H9 (cell line): Measurements from ENCODE around the gene CMC4. TPM values are rescaled to one million over a fixed set of nuclear protein-coding genes. Genes with fewer than 3 reads are reported as not detected.

Experiments used
- DNase-seq: peaks from one replicate; pipeline ENCODE4 v3.0.0-alpha.2; 2017
- H2AFZ ChIP-seq: one replicate; pipeline ENCODE4 v1.6.1; 2013; ENCODE audit warnings: mild to moderate bottlenecking, low read length, control low read depth, moderate library complexity
- H2AK5ac ChIP-seq: 2 replicates; pipeline ENCODE4 v1.6.1; 2013; ENCODE audit warnings: low read length, control low read depth, mixed read lengths; ENCODE audit not compliant: insufficient read length
- H2BK120ac ChIP-seq: one replicate; pipeline ENCODE4 v1.6.1; 2013; ENCODE audit warnings: low read depth, mild to moderate bottlenecking, low read length, control low read depth, inconsistent platforms; ENCODE audit not compliant: poor library complexity, severe bottlenecking
- H2BK12ac ChIP-seq: 2 replicates; pipeline ENCODE4 v1.6.1; 2013; ENCODE audit warnings: low read length, control low read depth, mixed read lengths, low read depth; ENCODE audit not compliant: insufficient read length
- H2BK15ac ChIP-seq: 2 replicates; pipeline ENCODE4 v1.6.1; 2013; ENCODE audit warnings: low read depth, low read length, control low read depth
- H2BK20ac ChIP-seq: one replicate; pipeline ENCODE4 v1.6.1; 2013; ENCODE audit warnings: low read depth, mild to moderate bottlenecking, low read length, control low read depth, inconsistent platforms; ENCODE audit not compliant: poor library complexity, severe bottlenecking
- H2BK5ac ChIP-seq: 2 replicates; pipeline ENCODE4 v1.6.1; 2013; ENCODE audit warnings: low read length, control low read depth, mixed read lengths; ENCODE audit not compliant: insufficient read length
- H3K14ac ChIP-seq: 2 replicates; pipeline ENCODE4 v1.6.1; 2013; ENCODE audit warnings: low read length, control low read depth; ENCODE audit not compliant: insufficient read depth
- H3K18ac ChIP-seq: 2 replicates; pipeline ENCODE4 v1.6.1; 2013; ENCODE audit warnings: low read depth, mild to moderate bottlenecking, mixed read lengths, low read length, control low read depth; ENCODE audit not compliant: insufficient read length
- H3K23ac ChIP-seq: 2 replicates; pipeline ENCODE4 v1.6.1; 2013; ENCODE audit warnings: low read length, control low read depth, mixed read lengths, low read depth; ENCODE audit not compliant: insufficient read length
- H3K23me2 ChIP-seq: 2 replicates; pipeline ENCODE4 v1.6.1; 2013; ENCODE audit warnings: low read depth, mild to moderate bottlenecking, mixed read lengths, low read length, control low read depth; ENCODE audit not compliant: insufficient read length, poor library complexity, severe bottlenecking
- H3K27ac ChIP-seq: 2 replicates; pipeline ENCODE4 v1.5.1; 2013; ENCODE audit warnings: low read length, control low read depth, mixed read lengths, low read depth; ENCODE audit not compliant: insufficient read length
- H3K27me3 ChIP-seq: 2 replicates; pipeline ENCODE4 v1.6.1; 2013; ENCODE audit warnings: low read length, control low read depth, inconsistent platforms; ENCODE audit not compliant: insufficient read depth
- H3K4ac ChIP-seq: 2 replicates; pipeline ENCODE4 v1.6.1; 2013; ENCODE audit warnings: low read depth, mild to moderate bottlenecking, control low read depth, inconsistent platforms, low read length, moderate library complexity
- H3K4me1 ChIP-seq: 2 replicates; pipeline ENCODE4 v1.6.1; 2013; ENCODE audit warnings: low read length, control low read depth, inconsistent platforms; ENCODE audit not compliant: insufficient read depth
- H3K4me2 ChIP-seq: 2 replicates; pipeline ENCODE4 v1.6.1; 2013; ENCODE audit warnings: low read length, control low read depth, mixed read lengths; ENCODE audit not compliant: insufficient read length, insufficient read depth
- H3K56ac ChIP-seq: 2 replicates; pipeline ENCODE4 v1.6.1; 2013; ENCODE audit warnings: low read depth, mild to moderate bottlenecking, mixed read lengths, low read length, control low read depth; ENCODE audit not compliant: insufficient read length
- H3K79me1 ChIP-seq: 2 replicates; pipeline ENCODE4 v1.6.1; 2013; ENCODE audit warnings: low read depth, mild to moderate bottlenecking, moderate library complexity, low read length, control low read depth, inconsistent platforms; ENCODE audit not compliant: insufficient read depth, poor library complexity, severe bottlenecking
- H3K79me2 ChIP-seq: 2 replicates; pipeline ENCODE4 v1.6.1; 2013; ENCODE audit warnings: low read length, control low read depth, inconsistent platforms; ENCODE audit not compliant: insufficient read depth
- H3K9ac ChIP-seq: 2 replicates; pipeline ENCODE4 v1.6.1; 2013; ENCODE audit warnings: low read length, control low read depth, mixed read lengths; ENCODE audit not compliant: insufficient read length; ENCODE audit errors: extremely low read depth
- H3K9me3 ChIP-seq: one replicate; pipeline ENCODE4 v1.6.1; 2013; ENCODE audit warnings: low read depth, low read length, inconsistent platforms; ENCODE audit not compliant: control insufficient read depth
- H3T11ph ChIP-seq: one replicate; pipeline ENCODE4 v1.6.1; 2013; ENCODE audit warnings: mild to moderate bottlenecking, low read length, control low read depth, inconsistent platforms
- H4K20me1 ChIP-seq: one replicate; pipeline ENCODE4 v1.6.1; 2013; ENCODE audit not compliant: control insufficient read depth, insufficient read length, insufficient read depth
- H4K5ac ChIP-seq: 2 replicates; pipeline ENCODE4 v1.6.1; 2013; ENCODE audit warnings: low read depth, mild to moderate bottlenecking, mixed read lengths, low read length, control low read depth; ENCODE audit not compliant: insufficient read length
- H4K8ac ChIP-seq: replicated peaks from 2 replicates; pipeline ENCODE4 v1.6.1; 2013; ENCODE audit warnings: low read length, control low read depth, mixed read lengths, low read depth; ENCODE audit not compliant: insufficient read length
- H4K91ac ChIP-seq: 2 replicates; pipeline ENCODE4 v1.6.1; 2013; ENCODE audit warnings: low read depth, mild to moderate bottlenecking, moderate library complexity, mixed read lengths, low read length, control low read depth; ENCODE audit not compliant: insufficient read length
- H3K27ac Mint-ChIP-seq, 3 experiments: 2 replicates in 2 of 3; 3 replicates in 1 of 3; pipeline ENCODE4 v1.8.0; 2020 to 2021; ENCODE audit warnings: mixed read lengths in 3 of 3, mild to moderate bottlenecking in 1 of 3, moderate library complexity in 1 of 3
- H3K27me3 Mint-ChIP-seq: 2 replicates; pipeline ENCODE4 v1.8.0; 2021; ENCODE audit warnings: low read depth, mild to moderate bottlenecking, moderate library complexity, mixed read lengths
- H3K36me3 Mint-ChIP-seq, 3 experiments: 2 replicates in 2 of 3; 3 replicates in 1 of 3; pipeline ENCODE4 v1.8.0; 2020 to 2021; ENCODE audit warnings: low read depth in 3 of 3, mixed read lengths in 3 of 3; ENCODE audit not compliant: insufficient read depth in 1 of 3
- H3K4me1 Mint-ChIP-seq, 2 experiments: 2 replicates each; pipeline ENCODE4 v1.8.0; 2020; ENCODE audit warnings: mixed read lengths in 2 of 2
- H3K4me3 Mint-ChIP-seq, 2 experiments: 2 replicates in 1 of 2; 3 replicates in 1 of 2; pipeline ENCODE4 v1.8.0; 2020 to 2021; ENCODE audit warnings: mild to moderate bottlenecking in 2 of 2, mixed read lengths in 2 of 2, moderate library complexity in 1 of 2
- H3K9me3 Mint-ChIP-seq, 2 experiments: 2 replicates in 1 of 2; 3 replicates in 1 of 2; pipeline ENCODE4 v1.8.0; 2020; ENCODE audit warnings: mild to moderate bottlenecking in 2 of 2, mixed read lengths in 2 of 2, moderate library complexity in 1 of 2
- CTCF ChIP-seq: fragments of 200-600 bp; sonication (generic); conservative IDR thresholded peaks from 3 replicates; pipeline ENCODE4 v1.8.0; 2021; ENCODE audit warnings: antibody characterized with exemption, mild to moderate bottlenecking
- WGBS: extraction: QIAGEN DNeasy Blood & Tissue Kit; methylation state at CpG from one replicate; pipeline ENCODE4 v1.1.7; 2013; ENCODE audit warnings: missing lambda C conversion rate, low lambda C conversion rate, mixed read lengths; ENCODE audit not compliant: insufficient read length; ENCODE audit errors: extremely low coverage; 5-methylcytosine and 5-hydroxymethylcytosine counted together
- total RNA-seq: library from RNA; stranded (reverse); gene quantifications from 2 replicates; pipeline ENCODE4 v1.2.1, GENCODE V29; 2021

The CMC4 gene
- total RNA-seq, 1 experiment from 2014 or later, result 6.2 TPM

- H3K4me3 Mint-ChIP-seq, result no peak overlapping the region
- Histone ChIP-seq H3K27me3 (no peaks in the 10 kb centered on the region), H3K9me3 (peaks cover 35% of the 10 kb centered on the region), H3K79me2 (no peaks in the 10 kb centered on the region), H3K79me1 (no peaks in the 10 kb centered on the region), H2BK5ac (no peak overlapping the region), H3K23me2 (no peaks in the 10 kb centered on the region), H4K5ac (no peak overlapping the region), H4K8ac (no peak overlapping the region), H3K14ac (no peak overlapping the region), H4K20me1 (no peaks in the 10 kb centered on the region), H3T11ph (no peak overlapping the region), H3K4ac (no peak overlapping the region), H4K91ac (no peak overlapping the region), H3K18ac (no peak overlapping the region), H2BK120ac (no peak overlapping the region), H2AK5ac (no peak overlapping the region), H3K4me2 (no peak overlapping the region), H2BK20ac (no peak overlapping the region), H3K27ac (no peak overlapping the region), H3K9ac (no peak overlapping the region), H2AFZ (no peak overlapping the region), H3K56ac (no peak overlapping the region), H3K23ac (no peak overlapping the region), H2BK15ac (no peak overlapping the region), H2BK12ac (no peak overlapping the region), H3K4me1 (no peaks in the 10 kb centered on the region)
- H3K36me3 Mint-ChIP-seq, result peaks cover 0 to 7% (median 3%) of the 10 kb centered on the region in 3 experiments; a peak in 2 of 7 replicates
- WGBS, result no CpG with 5 or more reads among the region's 6 CpGs
- no peak for TF ChIP-seq CTCF
- DNase-seq, result no peak
- H3K4me1 Mint-ChIP-seq, result peaks cover 7 to 10% of the 10 kb centered on the region in 2 experiments
- no peaks in the 10 kb centered on the region for H3K27me3 Mint-ChIP-seq
- H3K9me3 Mint-ChIP-seq, result peaks cover 50 to 57% of the 10 kb centered on the region in 2 experiments
- no peak overlapping the region for H3K27ac Mint-ChIP-seq
Observed at GRCh38 chrX:155023907-155024833, 46.8 kb downstream of the CMC4 start.
